WERI-Rb-1 (cell line): Measurements from ENCODE around the gene PGM2.

Source experiments
- DNase-seq: peaks from one replicate; pipeline ENCODE4 v3.0.0-alpha.2; 2020
- H3K27ac ChIP-seq: fragments of 250-450 bp; sonication (Bioruptor Pico); 2 replicates; pipeline ENCODE4 v1.5.1; 2020; ENCODE audit warnings: mild to moderate bottlenecking, moderate library complexity
- H3K27me3 ChIP-seq: fragments of 250-450 bp; sonication (Bioruptor Pico); 2 replicates; pipeline ENCODE4 v1.5.1; 2021; ENCODE audit warnings: mild to moderate bottlenecking, low read depth, moderate library complexity; ENCODE audit not compliant: insufficient read depth, severe bottlenecking
- H3K36me3 ChIP-seq: fragments of 250-450 bp; sonication (Bioruptor Pico); 2 replicates; pipeline ENCODE4 v1.5.1; 2020; ENCODE audit warnings: mild to moderate bottlenecking, moderate library complexity
- H3K4me3 ChIP-seq: 2 replicates; pipeline ENCODE4 v1.5.1; 2011; ENCODE audit warnings: low read depth, mild to moderate bottlenecking, control low read depth, low read length
- H3K9me3 ChIP-seq: fragments of 250-450 bp; sonication (Bioruptor Pico); 2 replicates; pipeline ENCODE4 v1.5.1; 2021; ENCODE audit warnings: mild to moderate bottlenecking, moderate library complexity; ENCODE audit not compliant: severe bottlenecking
- TF ChIP-seq, protein P1 (sequence below): IDR thresholded peaks from 2 replicates; pipeline ENCODE4 v1.5.1; 2011; ENCODE audit warnings: low read depth, mild to moderate bottlenecking, control low read depth, inconsistent platforms, low read length

Gene PGM2

DNA sequence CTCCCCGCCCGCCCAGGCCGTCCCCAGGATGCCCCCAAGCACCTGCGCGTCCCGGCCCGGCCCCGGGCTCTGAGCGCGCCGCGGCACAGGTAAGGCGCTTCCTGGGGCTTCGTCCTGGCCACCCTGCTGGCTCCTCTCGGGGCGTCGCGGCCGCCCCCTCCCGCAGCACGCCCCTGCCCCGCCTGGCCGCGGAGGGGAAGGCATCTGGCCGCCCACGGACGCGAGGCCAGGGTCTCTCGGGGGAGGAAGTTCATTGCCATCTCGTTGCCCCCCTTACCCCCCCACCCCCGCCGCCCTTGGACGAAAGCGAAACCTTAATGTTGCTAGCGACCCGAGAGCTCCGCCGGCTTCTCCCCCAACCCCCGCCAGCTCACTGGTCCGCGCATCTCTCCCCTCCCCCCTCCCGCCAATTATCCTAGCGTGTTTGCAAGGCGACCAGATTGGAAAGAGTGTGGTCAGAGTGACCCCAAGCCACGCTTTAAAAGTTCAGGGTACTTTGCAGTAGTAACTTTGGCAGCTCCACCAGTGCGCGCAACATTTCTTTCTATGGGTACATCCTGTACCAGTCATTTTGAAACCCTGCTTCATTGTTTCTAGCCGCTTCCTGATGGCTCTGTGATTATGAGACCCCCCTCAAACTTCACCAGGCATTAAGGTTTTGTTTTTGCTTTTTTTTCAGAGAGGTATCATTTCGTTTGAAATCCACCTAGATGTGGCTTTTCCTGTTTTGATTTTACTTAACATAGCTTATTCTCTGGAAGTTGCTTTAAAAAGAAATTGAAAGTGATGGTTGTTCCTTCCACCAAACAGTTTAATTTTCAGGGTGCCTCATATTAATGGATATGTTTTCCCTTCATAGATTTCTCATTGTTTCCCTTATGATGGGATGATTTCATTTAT lies 65.0 kb downstream of the PGM2 start:
- Histone ChIP-seq H3K36me3 (no peaks in the 10 kb centered on the region), H3K27ac (peak overlapping the region; percentile 54), H3K27me3 (no peaks in the 10 kb centered on the region), H3K9me3 (peaks cover 3% of the 10 kb centered on the region), H3K4me3 (peak overlapping the region; percentile 67)
- TF ChIP-seq, protein P1, sequence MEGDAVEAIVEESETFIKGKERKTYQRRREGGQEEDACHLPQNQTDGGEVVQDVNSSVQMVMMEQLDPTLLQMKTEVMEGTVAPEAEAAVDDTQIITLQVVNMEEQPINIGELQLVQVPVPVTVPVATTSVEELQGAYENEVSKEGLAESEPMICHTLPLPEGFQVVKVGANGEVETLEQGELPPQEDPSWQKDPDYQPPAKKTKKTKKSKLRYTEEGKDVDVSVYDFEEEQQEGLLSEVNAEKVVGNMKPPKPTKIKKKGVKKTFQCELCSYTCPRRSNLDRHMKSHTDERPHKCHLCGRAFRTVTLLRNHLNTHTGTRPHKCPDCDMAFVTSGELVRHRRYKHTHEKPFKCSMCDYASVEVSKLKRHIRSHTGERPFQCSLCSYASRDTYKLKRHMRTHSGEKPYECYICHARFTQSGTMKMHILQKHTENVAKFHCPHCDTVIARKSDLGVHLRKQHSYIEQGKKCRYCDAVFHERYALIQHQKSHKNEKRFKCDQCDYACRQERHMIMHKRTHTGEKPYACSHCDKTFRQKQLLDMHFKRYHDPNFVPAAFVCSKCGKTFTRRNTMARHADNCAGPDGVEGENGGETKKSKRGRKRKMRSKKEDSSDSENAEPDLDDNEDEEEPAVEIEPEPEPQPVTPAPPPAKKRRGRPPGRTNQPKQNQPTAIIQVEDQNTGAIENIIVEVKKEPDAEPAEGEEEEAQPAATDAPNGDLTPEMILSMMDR = 0 out of 2 replicates have a peak, but pooled peaks have one; percentile 23
- peak; percentile 42 for DNase-seq

DNA sequence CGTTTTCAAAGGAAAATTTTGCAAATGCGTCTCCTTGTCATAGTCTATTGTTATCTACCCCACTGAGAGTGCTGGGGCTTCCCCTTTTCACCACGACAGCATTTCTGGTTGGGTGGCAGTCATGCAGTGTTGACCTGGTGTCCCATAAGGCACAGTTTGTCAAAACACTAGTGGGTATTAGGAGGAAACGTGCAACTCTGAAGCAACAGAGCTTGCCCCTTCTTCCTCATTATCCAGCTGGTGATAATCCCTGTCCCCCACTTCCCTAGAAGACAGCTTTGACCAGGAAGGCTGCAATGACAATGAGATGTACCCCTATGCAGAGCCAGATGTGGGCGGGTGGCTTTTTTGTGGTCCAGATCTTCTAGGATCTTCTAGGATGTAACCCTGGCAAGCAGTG lies 66.2 kb downstream of the PGM2 start:
- DNase-seq = no peak
- Histone ChIP-seq H3K4me3 (no peak overlapping the region), H3K27me3 (no peaks in the 10 kb centered on the region), H3K27ac (no peak overlapping the region), H3K9me3 (peaks cover 3% of the 10 kb centered on the region), H3K36me3 (no peaks in the 10 kb centered on the region)
- TF ChIP-seq, protein P1 = no peak

DNA sequence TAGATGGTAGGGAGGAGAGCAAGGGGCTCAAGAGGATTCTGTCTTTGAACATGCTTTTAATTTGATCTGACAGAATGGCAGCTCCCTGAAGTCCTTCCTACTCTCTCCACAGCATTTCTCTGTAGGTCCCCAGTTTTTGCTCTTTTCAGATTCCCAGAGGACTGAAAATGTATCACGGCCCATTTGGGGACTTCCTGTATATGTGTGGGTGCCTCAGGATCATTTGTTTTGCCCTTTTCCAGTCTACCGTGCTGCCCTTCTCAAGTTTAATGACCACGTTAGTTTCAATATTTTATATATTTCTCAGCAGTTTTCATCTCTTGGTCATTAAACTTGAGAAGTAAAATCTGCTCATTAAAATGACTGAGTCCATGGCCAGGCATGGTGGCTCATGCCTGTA lies 66.7 kb downstream of the PGM2 start:
- Histone ChIP-seq H3K27ac (no peak overlapping the region), H3K27me3 (no peaks in the 10 kb centered on the region)

DNA sequence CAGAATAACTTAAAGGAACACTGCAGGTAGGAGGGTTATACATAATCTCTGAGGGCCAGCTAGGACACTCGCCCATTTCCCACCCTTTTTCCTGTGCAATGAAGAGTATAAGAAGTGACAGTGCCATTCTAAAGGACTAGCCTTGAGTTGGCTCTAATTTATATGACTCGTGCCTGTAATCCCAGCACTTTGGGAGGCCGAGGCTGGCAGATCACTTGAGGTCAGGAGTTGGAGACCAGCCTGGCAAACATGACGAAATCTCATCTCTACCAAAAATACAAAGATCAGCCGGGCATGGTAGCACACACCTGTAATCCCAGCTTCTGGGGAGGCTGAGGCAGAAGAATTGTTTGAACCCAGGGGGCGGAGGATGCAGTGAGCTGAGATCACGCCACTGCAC lies 68.8 kb downstream of the PGM2 start:
- Histone ChIP-seq H3K9me3 (peaks cover 3% of the 10 kb centered on the region), H3K36me3 (no peaks in the 10 kb centered on the region), H3K27me3 (no peaks in the 10 kb centered on the region), H3K27ac (no peak overlapping the region), H3K4me3 (no peak overlapping the region)
- TF ChIP-seq, protein P1 = no peak
- no peak for DNase-seq

More for the DNA sequence above, 66.7 kb downstream of the PGM2 start:
- no peak for DNase-seq
- H3K4me3 ChIP-seq = no peak overlapping the region
- H3K9me3 ChIP-seq = peaks cover 3% of the 10 kb centered on the region
- TF ChIP-seq, protein P1 = no peak
- H3K36me3 ChIP-seq = no peaks in the 10 kb centered on the region

DNA sequence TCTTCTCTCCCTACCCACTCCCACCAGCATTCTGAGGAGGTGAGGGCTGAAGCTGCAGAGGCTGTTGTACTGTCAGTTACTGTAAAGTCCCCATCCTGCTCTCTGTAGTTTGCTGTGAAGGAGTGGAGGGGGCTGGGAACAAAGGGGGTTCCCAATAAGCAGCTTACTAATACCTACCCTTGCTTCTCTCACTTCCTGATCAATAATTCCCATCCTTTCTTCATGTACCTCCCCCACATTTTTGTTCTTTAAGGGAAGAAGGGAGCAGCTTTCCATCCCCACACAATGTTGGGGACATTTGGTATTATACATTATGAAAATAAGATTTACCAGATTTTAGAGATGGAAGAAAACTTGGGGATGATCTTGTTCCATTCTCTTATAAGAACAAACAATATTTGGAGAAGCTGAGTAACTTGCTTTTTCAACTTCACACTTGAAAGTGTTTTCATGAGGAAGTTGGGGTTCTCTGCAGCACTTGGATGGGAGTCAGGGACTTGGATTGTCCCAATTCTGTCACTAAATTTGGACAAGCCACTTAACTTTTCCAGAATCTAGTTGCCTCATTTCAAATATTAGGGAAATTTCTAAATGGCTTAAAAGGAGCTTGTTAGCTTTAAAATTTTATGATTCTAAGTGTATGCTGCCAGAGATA lies 69.8 kb downstream of the PGM2 start:
- TF ChIP-seq, protein P1 = no peak
- Histone ChIP-seq H3K36me3 (no peaks in the 10 kb centered on the region), H3K27me3 (no peaks in the 10 kb centered on the region), H3K4me3 (no peak overlapping the region), H3K9me3 (no peaks in the 10 kb centered on the region), H3K27ac (no peak overlapping the region)
- DNase-seq = no peak
